ENCODE data around the gene TESMIN.

TESMIN gene

GRCh38 chr11:68756171-68756766, 4.9 kb upstream of the TESMIN start:
- DNase-seq (ENCODE audit: low read depth in 2 of 2): no peak
- no peak overlapping the region for H3K4me3 ChIP-seq (replicated peaks in 1 of 2; ENCODE audit: low read depth in 2 of 2, low read length in 2 of 2)
- no peak for TF ChIP-seq CTCF (IDR thresholded peaks at IDR 0.05; ENCODE audit: low read depth, low read length)

GRCh38 chr11:68753300-68753699, 2.0 kb upstream of the TESMIN start:
- no peak for TF ChIP-seq CTCF (IDR thresholded peaks at IDR 0.05; ENCODE audit: low read depth, low read length)
- H3K4me3 ChIP-seq (replicated peaks in 1 of 2; ENCODE audit: low read depth in 2 of 2, low read length in 2 of 2): no peak overlapping the region
- DNase-seq (ENCODE audit: low read depth in 2 of 2): no peak

GRCh38 chr11:68751004-68751325, 355 bp downstream of the TESMIN start:
- TF ChIP-seq CTCF (IDR thresholded peaks at IDR 0.05; ENCODE audit: low read depth, low read length): no peak
- H3K4me3 ChIP-seq (replicated peaks in 1 of 2; ENCODE audit: low read depth in 2 of 2, low read length in 2 of 2): peak overlapping the region in 1 of 2 donors; percentile 38

GRCh38 chr11:68750195-68751003, 921 bp downstream of the TESMIN start:
- no peak overlapping the region for H3K4me3 ChIP-seq (replicated peaks in 1 of 2; ENCODE audit: low read depth in 2 of 2, low read length in 2 of 2)
- DNase-seq (ENCODE audit: low read depth in 2 of 2): no peak
- no peak for TF ChIP-seq CTCF (IDR thresholded peaks at IDR 0.05; ENCODE audit: low read depth, low read length)

More at GRCh38 chr11:68751004-68751325, 355 bp downstream of the TESMIN start:
- DNase-seq (ENCODE audit: low read depth in 2 of 2): no peak

GRCh38 chr11:68749229-68750123, 1.8 kb downstream of the TESMIN start:
- no peak overlapping the region for H3K4me3 ChIP-seq (replicated peaks in 1 of 2; ENCODE audit: low read depth in 2 of 2, low read length in 2 of 2)
- no peak for TF ChIP-seq CTCF (IDR thresholded peaks at IDR 0.05; ENCODE audit: low read depth, low read length)
- peak; percentile 10 to 12 for DNase-seq (ENCODE audit: low read depth in 2 of 2)

- no peak overlapping the region for H3K4me3 ChIP-seq (replicated peaks in 1 of 2; ENCODE audit: low read depth in 2 of 2, low read length in 2 of 2)
- TF ChIP-seq CTCF (IDR thresholded peaks at IDR 0.05; ENCODE audit: low read depth, low read length): no peak
- DNase-seq (ENCODE audit: low read depth in 2 of 2): no peak
Observed at GRCh38 chr11:68748061-68748460, 3.3 kb downstream of the TESMIN start.
